GM12891 (cell line): Measurements from ENCODE around the gene PIK3R2.

Source experiments
- POLR2A ChIP-seq: IDR thresholded peaks from 2 replicates; pipeline ENCODE4 v1.6.1; 2011; ENCODE audit warnings: low read depth, low read length, control low read depth
- TAF1 ChIP-seq: IDR thresholded peaks from 2 replicates; pipeline ENCODE4 v1.6.1; 2011; ENCODE audit warnings: low read depth, low read length, control low read depth

DNA sequence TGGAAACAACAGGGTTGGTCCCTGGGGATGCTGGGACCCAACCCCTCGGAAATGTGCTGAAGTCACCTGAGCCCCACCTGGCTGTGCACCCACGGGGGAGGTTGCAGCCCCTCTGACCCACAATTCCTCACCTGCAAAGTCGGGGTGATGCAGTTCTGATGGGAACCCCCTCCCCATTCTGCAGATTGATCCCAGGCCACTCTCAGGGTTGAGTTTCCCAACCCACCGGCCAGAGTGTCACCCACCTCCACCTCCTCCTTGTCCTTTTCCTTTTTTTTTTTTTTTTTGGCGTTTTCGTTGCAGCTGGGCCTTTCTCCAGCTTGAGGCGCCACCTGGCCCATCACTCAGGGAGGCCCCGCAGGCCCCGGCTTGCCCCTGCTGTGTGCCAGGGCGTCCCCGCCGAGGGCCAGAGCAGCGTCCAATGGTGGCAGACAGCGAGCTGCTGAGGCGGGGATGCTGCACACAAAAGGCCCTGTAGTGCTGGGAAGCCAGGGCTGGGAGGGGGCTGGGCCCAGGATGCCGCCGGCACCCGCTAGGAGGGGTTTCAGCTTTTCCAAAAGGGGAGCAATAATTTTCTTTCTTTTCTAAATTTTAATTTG is 4.6 kb downstream of the PIK3R2 start:
- TF ChIP-seq POLR2A (no peak), TAF1 (no peak)
